Suppressor macrophage treated with lipopolysaccharide for 1 hour (primary cell): ENCODE data around the gene ANKRD30B.
"Not testable (repeated sequence)": the region's sequence is repeated elsewhere in the genome, so short reads cannot be mapped to it uniquely, and the experiment has no call there.

Experiments
- DNase-seq, 3 donors: peaks; one replicate each; pipeline ENCODE4 v3.0.0-alpha.2; 2020 to 2022

ANKRD30B gene, protein sequence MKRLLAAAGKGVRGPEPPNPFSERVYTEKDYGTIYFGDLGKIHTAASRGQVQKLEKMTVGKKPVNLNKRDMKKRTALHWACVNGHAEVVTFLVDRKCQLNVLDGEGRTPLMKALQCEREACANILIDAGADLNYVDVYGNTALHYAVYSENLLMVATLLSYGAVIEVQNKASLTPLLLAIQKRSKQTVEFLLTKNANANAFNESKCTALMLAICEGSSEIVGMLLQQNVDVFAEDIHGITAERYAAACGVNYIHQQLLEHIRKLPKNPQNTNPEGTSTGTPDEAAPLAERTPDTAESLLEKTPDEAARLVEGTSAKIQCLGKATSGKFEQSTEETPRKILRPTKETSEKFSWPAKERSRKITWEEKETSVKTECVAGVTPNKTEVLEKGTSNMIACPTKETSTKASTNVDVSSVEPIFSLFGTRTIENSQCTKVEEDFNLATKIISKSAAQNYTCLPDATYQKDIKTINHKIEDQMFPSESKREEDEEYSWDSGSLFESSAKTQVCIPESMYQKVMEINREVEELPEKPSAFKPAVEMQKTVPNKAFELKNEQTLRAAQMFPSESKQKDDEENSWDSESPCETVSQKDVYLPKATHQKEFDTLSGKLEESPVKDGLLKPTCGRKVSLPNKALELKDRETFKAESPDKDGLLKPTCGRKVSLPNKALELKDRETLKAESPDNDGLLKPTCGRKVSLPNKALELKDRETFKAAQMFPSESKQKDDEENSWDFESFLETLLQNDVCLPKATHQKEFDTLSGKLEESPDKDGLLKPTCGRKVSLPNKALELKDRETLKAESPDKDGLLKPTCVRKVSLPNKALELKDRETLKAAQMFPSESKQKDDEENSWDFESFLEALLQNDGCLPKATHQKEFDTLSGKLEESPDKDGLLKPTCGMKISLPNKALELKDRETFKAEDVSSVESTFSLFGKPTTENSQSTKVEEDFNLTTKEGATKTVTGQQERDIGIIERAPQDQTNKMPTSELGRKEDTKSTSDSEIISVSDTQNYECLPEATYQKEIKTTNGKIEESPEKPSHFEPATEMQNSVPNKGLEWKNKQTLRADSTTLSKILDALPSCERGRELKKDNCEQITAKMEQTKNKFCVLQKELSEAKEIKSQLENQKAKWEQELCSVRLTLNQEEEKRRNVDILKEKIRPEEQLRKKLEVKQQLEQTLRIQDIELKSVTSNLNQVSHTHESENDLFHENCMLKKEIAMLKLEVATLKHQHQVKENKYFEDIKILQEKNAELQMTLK (N-terminal part only)

DNA sequence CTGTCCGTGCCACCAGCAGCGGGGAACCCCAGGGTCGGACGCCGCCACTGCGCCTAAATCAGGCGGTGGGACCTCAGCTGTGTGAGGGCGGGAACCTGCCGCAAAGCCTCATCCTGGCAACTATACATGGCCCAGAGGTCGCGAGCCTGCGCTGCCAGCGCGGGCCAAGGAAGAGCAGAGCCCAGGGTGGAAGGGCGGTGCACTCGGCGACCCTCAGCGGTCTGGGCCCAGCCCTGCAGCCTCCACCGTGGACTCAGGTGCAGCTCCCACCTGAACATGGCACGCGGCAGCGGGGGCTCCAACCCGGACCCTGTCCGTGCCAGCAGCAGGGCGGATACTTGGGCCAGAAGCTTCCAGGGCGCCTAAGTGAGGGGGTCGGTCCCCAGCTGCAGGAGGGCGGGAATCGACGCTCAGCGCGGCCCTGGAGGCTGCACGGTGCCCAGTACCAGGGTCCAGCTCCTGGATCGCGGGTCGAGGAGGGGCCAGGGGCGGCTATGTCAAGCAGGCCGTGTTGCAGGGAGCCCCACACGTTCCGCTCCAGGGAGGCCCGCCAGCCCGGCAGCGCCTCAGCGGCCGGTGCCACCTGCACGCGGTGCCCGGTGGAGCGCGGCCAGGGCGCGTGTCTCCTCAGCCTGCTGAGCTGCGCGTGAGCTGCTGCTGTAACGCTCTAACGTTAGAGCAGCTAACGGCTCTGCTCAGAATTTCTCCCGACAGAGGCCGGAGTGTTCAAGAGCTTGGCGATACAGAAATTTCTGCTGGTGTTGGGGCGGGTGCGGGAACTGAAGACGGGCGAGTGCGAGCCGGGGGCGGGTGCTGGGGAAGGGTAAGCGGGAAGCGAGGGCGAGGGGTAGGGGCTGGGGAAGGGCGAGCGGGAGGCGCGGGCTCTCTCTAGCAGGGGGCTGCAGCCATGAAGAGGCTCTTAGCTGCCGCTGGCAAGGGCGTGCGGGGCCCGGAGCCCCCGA is at the start of gene ANKRD30B:
ANKRD30B (plus strand) TSS at position 660 of the 962 bp plus-strand sequence; CDS start at position 908, 248 bp downstream.
- no peak for DNase-seq

DNA sequence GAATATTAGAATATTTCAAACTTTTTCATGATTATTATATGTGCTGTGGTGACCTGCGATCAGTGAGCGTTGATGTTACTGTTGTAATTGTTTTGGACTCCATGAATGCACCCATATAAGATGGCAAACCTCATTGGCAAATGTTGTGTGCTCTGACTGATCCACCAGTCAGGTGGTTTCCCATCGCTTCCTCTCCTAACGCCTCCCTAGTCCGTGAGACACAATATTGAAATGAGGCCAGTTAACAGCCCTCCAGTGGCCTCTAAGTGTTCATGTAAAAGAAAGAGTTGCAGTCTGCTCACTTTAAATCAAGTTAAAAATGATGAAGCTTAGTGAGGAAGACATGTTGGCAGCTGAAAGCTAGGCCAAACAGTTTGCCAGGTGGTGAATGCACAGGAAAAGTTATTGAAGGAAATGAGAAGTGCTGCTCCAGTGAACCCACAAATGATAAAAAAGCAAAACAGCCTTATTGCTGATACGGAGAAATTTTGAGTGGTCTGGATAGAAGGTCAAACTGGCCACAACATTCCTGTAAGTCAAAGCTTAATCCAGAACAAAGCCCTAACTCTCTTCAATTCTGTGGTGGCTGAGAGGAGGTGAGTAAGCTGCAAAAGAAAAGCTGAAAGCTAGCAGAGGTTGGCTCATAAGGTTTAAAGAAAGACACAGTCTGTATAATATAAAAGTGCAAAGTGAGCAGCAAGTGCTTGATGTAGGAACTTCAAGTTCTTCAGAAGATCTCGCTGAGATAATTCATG is 46.5 kb upstream of the ANKRD30B start:
- DNase-seq = not testable (repeated sequence)

DNA sequence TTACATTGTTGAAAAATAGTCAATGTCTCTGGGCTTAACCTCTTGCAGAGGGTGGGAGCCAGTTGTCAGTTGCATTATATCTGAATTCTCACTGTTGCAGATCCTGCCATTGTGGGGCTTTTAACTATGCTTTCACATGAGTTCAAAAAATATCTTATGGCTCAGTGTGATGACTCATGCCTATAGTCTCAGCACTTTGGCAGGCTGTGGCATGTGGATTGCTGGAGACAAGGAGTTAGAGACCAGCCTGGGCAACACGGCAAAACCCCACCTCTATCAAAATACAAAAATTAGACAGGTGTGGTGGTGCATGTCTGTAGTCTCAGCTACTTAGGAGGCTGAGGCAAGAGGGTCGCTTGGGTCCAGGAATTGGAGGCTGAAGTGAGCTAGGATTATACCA is 38.2 kb upstream of the ANKRD30B start:
- not testable (repeated sequence) for DNase-seq

DNA sequence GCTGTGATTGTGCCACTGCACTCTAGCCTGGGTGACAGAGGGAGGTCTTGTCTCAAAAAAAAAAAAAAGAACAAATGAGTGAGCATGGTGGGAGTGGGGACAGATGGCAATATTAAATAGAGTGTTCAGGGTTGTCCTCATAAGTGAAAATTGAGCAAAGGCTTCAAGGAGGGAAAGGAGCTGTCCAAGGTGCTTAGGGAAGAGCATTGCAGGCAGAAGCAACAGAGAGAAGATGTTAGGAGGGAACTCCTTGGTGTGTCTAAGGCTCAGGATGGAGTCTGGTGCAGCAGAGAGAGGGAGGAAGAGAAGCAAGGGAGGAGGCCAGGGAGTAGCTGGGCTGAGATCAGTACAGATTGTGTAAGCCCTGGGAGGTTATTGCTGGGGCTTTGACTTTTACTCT is 26.4 kb upstream of the ANKRD30B start:
- DNase-seq = not testable (repeated sequence)

DNA sequence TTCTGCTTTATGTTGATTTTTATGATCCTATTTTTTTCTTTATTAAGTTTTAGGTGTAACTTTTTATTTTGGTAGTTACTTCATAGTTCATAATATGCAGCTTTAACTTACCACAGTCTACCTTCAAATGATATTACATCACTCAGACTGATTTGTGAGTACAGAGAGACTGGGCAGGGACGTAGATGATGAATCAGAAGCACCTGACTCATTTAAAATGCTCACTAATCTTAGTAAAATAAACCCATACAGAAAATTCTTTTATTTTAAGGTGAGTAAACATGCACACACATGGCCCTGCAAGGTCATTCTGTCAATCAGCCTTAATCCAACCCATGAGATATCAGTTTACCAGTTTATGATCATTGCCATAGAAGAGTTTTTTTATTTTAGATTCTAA is 8.9 kb upstream of the ANKRD30B start:
- DNase-seq = not testable (repeated sequence)

DNA sequence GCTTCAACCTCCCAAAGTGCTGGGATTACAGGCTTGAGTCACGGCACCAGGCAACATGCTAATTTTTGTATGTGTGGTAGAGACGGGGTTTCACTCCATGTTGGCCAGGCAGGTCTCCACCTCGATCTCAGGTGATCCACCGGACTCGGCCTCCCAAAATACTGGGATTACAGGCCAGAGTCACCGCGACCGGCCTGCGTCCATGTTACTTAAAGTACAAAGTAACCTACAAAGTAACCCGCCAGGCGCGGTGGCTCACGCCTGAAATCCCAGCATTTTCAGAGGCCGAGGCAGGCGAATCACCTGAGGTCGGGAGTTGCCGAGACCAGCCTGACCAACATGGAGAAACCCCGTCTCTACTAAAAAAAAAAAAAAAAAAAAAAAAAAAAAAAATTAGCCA is 1.1 kb upstream of the ANKRD30B start:
- no peak for DNase-seq

DNA sequence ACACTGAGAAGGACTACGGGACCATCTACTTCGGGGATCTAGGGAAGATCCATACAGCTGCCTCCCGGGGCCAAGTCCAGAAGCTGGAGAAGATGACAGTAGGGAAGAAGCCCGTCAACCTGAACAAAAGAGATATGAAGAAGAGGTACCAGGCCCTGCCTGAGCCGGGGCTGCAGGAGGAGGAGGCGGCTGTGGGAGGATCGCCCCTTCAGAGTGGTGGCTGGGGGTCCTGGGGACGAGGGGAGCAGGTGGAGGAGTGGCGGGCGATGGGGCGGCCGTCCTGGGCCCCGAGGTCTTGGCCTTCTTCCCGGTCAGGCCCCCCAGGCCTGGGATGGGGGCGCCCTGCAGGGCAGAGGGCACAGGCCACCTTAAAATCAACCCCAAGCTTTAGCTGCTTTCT is 524 bp downstream of the ANKRD30B start:
- DNase-seq = no peak

DNA sequence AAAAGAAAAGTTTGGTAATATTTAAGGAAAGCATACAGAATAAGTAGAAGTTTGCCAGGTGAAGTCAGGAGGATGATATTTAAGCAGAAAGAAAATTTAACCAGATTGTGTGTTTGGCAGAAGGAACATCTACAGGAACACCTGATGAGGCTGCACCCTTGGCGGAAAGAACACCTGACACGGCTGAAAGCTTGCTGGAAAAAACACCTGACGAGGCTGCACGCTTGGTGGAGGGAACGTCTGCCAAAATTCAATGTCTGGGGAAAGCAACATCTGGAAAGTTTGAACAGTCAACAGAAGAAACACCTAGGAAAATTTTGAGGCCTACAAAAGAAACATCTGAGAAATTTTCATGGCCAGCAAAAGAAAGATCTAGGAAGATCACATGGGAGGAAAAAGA is 15.6 kb downstream of the ANKRD30B start:
- DNase-seq = not testable (repeated sequence)

DNA sequence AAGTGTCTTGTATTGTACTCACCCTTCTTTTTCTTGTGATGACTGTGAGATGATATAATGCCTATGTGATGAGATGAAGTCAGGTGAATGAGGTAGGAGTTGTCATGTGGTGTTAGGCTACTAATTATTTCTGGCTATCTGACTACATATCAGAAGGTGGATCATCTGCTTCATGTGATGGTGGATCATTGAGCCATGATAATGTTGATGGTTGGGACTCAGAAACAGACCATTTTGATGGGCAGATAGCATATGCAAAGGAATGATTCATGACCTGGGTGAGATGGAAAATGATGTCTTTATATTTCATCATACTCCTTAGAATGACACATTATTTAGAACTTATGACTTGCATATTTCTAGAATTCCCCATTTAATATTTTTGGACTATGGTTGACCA is 19.5 kb downstream of the ANKRD30B start:
- no peak for DNase-seq

DNA sequence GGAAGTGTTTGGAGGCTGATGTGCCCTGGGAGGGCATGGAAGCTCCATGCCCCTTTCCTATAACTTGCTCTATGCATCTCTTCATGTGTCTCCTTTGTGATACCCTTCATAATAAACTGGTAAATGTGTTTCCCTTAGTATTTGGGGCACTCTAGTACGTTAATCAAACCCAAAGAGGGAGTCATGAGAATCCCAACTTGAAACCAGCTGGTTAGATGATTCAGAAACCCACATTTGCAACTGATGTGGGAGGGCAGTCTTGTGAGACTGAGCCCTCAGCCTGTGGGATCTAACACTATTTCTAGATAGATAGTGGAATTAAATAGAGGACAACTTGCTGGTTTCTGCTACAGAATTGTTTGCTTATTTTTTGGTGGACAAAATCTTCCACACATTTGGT is 20.3 kb downstream of the ANKRD30B start:
- no peak for DNase-seq

DNA sequence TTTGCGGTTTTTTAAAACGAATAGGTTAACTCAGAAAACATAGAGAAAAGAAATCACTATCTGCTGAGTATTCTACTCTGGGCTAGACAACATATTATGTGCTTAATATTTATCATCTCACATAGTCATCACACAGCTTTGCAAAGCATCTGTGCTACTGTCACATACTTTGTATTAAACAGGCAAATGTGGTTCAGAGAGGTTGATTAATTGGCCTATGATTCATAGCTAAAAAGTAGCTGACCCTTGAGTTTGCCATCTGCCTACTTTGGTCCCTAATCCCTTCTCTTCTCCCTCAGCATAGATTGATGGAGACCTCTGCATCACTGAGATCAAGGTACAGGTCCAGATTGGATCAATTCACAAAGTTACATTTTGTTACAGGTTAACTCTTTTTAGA is 21.4 kb downstream of the ANKRD30B start:
- no peak for DNase-seq

DNA sequence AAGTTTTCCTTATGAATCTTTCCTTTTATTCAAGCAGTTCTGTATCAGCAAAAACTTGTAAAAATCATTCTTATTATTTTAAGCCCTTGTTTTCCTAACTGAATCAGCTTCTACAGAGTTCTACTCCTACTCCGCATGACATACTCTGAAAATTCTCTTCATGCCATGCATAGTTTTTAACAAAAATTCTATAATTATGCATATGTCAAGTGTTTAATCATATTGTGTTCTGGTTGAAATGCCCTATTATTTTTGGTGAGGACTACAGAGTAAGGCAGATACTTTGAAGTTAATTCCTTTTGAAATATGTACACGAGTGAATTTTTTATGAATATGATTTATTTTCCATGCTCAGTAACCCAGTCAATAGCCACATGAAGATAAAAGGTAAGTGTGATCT is 28.8 kb downstream of the ANKRD30B start:
- no peak for DNase-seq

DNA sequence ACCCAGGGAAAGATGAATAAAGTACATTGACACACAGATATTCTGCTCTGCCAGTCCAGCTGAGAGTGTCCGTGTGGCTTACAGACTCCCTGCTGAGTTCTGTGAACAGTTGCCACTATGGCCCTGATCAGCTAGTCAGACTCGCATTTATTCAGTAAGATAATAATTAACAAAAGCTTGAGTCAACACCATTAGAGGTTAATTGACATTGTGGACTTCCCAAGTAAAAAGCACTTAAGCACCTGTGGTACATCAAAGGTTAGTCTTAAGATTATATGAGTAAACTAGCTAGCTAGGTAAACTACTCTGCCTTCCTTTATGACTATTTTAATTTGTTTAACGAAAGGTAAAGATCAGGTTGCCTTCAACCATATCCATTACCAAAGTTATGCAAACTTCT is 33.7 kb downstream of the ANKRD30B start:
- no peak for DNase-seq

DNA sequence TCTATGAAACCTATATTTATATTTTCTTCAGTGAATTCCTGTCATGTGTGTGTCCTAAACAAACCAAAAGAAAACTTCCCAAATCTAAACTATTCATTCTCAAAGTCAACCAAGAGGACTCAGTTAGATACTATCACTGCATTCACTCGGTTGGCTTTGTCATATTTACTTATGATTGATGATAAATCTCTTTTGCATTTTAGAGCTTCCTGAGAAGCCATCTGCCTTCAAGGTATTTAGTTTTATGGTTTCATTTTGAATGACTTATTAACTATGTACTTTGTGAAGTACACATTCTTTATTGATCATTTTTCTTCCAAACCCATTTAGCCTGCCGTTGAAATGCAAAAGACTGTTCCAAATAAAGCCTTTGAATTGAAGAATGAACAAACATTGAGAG is 36.2 kb downstream of the ANKRD30B start:
- no peak for DNase-seq

DNA sequence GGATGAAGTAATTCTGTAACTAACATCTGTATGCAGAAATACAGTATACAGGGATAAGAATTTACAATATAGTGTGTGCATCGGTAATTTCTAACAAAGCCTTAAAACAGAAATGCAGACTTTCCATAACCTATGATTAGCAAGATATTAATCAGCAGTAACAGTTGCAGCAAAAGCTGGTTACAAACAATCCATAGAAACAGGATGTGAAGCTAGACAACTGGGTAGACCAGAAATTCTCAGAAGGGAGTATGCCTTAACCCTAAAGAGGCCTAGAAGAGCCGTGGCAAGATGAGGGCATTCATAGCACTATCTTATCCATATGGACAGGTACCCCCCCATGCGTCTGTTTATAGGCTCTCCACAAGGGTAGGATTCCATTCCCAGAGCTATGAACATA is 48.9 kb downstream of the ANKRD30B start:
- DNase-seq = not testable (repeated sequence)

DNA sequence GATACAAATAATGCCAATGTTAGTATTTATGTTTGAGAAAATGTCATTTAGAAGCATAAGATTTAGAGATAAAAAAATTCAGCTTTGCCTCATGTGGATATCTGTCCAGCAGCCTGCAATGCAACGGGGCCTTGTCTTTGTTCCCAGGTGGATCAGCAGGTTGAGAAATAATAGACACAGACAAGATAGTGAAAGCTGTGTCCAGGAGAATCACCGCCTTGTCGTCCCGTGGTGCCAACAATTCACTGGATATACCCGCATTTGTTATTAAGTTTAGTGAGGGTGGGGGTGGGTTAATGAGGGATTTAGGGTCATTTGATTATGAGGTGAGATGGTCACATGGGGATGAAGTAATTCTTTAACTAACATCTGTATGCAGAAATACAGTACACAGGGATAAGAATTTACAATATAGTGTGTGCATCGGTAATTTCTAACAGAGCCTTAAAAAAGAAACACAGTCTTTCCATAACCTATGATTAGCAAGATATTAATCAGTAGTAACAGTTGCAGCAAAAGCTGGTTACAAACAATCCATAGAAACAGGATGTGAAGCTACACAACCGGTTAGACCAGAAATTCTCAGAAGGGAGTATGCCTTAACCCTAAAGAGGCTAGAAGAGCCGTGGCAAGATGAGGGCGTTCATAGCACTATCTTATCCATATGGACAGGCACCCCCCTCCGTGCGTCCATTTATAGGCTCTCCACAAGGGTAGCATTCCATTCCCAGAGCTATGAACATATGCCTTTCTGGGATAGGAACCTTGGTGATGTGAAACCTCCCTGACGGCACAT is 50.2 kb downstream of the ANKRD30B start:
- DNase-seq = not testable (repeated sequence)

DNA sequence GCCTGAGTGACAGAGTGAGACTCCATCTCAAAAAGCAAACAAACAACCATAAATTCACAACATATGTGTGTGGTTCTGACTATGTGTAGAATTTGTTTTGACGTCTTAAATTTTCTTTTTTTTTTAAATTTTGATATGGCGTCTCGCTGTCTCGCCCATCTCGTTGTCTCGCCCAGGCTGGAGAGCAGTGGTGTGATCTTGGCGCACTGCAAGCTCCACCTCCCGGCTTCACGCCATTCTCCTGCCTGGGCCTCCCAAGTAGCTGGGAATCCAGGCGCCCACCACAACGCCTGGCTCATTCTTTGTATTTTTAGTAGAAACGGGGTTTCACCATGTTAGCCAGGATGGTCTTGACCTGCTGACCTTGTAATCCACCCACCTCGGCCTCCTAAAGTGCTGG is 63.1 kb downstream of the ANKRD30B start:
- not testable (repeated sequence) for DNase-seq

DNA sequence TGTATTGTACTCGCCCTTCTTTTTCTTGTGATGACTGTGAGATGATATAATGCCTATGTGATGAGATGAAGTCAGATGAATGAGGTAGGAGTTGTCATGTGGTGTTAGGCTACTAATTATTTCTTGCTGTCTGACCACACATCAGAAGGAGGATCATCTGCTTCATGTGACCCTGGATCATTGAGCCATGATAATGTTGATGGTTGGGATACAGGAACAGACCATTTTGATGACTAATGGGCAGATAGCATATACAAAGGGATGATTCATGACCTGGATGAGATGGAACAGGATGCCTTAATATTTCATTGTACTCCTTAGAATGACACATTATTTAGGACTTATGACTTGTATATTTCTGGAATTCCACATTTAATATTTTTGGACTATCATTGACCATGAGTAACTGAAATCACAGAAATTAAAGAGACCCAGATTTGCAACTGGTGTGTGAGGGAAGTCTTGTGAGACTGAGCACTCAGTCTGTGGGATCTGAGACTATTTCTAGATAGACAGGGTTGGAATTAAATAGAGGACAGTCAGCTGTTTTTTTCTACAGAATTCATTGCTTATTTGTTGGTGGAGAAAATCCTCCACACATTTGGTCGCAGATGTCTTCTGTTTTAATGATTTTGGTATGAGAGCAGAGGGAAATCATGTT is 79.1 kb downstream of the ANKRD30B start:
- not testable (repeated sequence) for DNase-seq

DNA sequence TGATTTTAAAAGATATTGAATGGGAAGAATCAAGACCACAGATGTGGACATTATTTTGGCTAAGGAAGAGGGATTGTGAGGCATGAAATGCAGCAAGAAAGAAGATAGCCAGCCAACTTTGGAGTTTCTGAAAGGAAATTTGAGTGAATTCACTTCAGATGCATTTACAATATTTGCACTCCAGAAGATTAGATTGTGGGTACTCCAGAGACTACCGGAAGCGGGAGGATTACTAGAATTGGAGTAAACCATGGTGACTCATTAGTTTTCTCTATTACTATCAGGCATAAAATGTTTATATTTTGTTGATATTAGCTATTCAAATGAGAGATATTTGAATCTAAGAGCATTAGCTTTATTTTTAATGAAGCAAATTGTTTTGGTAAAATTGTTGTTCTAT is 93.6 kb downstream of the ANKRD30B start:
- DNase-seq = not testable (repeated sequence)

DNA sequence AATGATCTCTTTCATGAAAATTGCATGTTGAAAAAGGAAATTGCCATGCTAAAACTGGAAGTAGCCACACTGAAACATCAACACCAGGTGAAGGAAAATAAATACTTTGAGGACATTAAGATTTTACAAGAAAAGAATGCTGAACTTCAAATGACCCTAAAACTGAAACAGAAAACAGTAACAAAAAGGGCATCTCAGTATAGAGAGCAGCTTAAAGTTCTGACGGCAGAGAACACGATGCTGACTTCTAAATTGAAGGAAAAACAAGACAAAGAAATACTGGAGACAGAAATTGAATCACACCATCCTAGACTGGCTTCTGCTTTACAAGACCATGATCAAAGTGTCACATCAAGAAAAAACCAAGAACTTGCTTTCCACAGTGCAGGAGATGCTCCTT is 103.6 kb downstream of the ANKRD30B start:
- DNase-seq = not testable (repeated sequence)
